T-cell (primary cell): Measurements from ENCODE around the gene WWC2. TPM values are rescaled to one million over a fixed set of nuclear protein-coding genes. Genes with fewer than 3 reads are reported as not detected.

Experiments used
- ATAC-seq, 4 experiments: fragments of 200-7000 bp in 3 of 4; fragments of 150-1000 bp in 1 of 4; cut with Tn5 transposase; replicated peaks in 1 of 4; 1 replicate in 3 of 4; 2 replicates in 1 of 4; pipeline ENCODE4 v1.10.0; 2021; ENCODE audit warnings: moderate library complexity in 3 of 4, mild to moderate bottlenecking in 2 of 4, moderate number of reproducible peaks in 1 of 4
- CTCF ChIA-PET, 2 donors: fragments of 300-600 bp; sonication (Branson Sonifier 250); formaldehyde crosslinking; loops; one replicate each; lab custom pipeline; 2022; ENCODE audit warnings: antibody characterized with exemption in 2 of 2; lab: Charles Lee
- POLR2A ChIA-PET, 2 donors: fragments of 300-600 bp; sonication (Branson Sonifier 250); formaldehyde crosslinking; loops; one replicate each; lab custom pipeline; 2022; ENCODE audit warnings: antibody characterized with exemption in 2 of 2; lab: Charles Lee
- DNase-seq, 35 experiments: peaks; one replicate each; pipeline versions ENCODE4 v3.0.0 to v3.0.0-alpha.2; 2013 to 2023
- H3K27ac ChIP-seq: one replicate; pipeline ENCODE4 v1.5.1; 2013; ENCODE audit warnings: low read length
- H3K27me3 ChIP-seq, 2 experiments: replicated peaks in 1 of 2; 1 replicate in 1 of 2; 2 replicates in 1 of 2; pipeline versions ENCODE4 v1.6.1 to v1.7.0; 2013; ENCODE audit warnings: low read length in 1 of 2, mixed read lengths in 1 of 2; ENCODE audit not compliant: control insufficient read depth in 2 of 2, insufficient read depth in 2 of 2; ENCODE audit errors: extremely low read depth in 1 of 2
- H3K36me3 ChIP-seq, 2 donors: 1 replicate in 1 of 2; 2 replicates in 1 of 2; pipeline versions ENCODE4 v1.6.1 to v1.7.0; 2013; ENCODE audit warnings: low read length in 1 of 2; ENCODE audit not compliant: control insufficient read depth in 2 of 2, insufficient read depth in 1 of 2; ENCODE audit errors: extremely low read depth in 1 of 2
- H3K4me1 ChIP-seq, 2 experiments: 1 replicate in 1 of 2; 2 replicates in 1 of 2; pipeline versions ENCODE4 v1.6.1 to v1.7.0; 2013; ENCODE audit warnings: low read length in 2 of 2, mixed read lengths in 1 of 2; ENCODE audit not compliant: insufficient read depth in 2 of 2, control insufficient read depth in 1 of 2; ENCODE audit errors: extremely low read depth in 1 of 2
- H3K4me3 ChIP-seq, 2 donors: 1 replicate in 1 of 2; 2 replicates in 1 of 2; pipeline versions ENCODE4 v1.5.1 to v1.7.0; 2013; ENCODE audit warnings: mild to moderate bottlenecking in 2 of 2, low read length in 1 of 2, moderate library complexity in 1 of 2; ENCODE audit not compliant: control insufficient read depth in 1 of 2; ENCODE audit errors: extremely low read depth in 1 of 2
- H3K9me3 ChIP-seq: 2 replicates; pipeline ENCODE4 v1.7.0; 2013
- H3K27ac Mint-ChIP-seq, 2 donors: one replicate each; pipeline ENCODE4 v1.8.0; 2020 to 2021; ENCODE audit warnings: mild to moderate bottlenecking in 2 of 2, mixed read lengths in 2 of 2
- H3K27me3 Mint-ChIP-seq, 2 donors: one replicate each; pipeline ENCODE4 v1.8.0; 2021 to 2022; ENCODE audit warnings: mixed read lengths in 2 of 2
- H3K36me3 Mint-ChIP-seq: one replicate; pipeline ENCODE4 v1.8.0; 2021; ENCODE audit warnings: mixed read lengths
- H3K4me1 Mint-ChIP-seq, 3 donors: one replicate each; pipeline ENCODE4 v1.8.0; 2020 to 2022; ENCODE audit warnings: mixed read lengths in 3 of 3, mild to moderate bottlenecking in 1 of 3
- H3K4me3 Mint-ChIP-seq, 3 donors: one replicate each; pipeline ENCODE4 v1.8.0; 2020 to 2022; ENCODE audit warnings: mild to moderate bottlenecking in 3 of 3, mixed read lengths in 3 of 3, moderate library complexity in 3 of 3
- H3K9me3 Mint-ChIP-seq, 3 donors: one replicate each; pipeline ENCODE4 v1.8.0; 2020 to 2022; ENCODE audit warnings: mixed read lengths in 3 of 3
- WGBS: methylation state at CpG from one replicate; pipeline ENCODE4 v1.1.5; 2013; ENCODE audit warnings: missing lambda C conversion rate; ENCODE audit not compliant: insufficient coverage; 5-methylcytosine and 5-hydroxymethylcytosine counted together
- total RNA-seq, 35 experiments: library from RNA in 6 of 35; stranded (reverse) in 6 of 35; fragments of 120-200 nt in 1 of 35; gene quantifications; one replicate each; pipeline versions ENCODE4 v1.2.1 to v1.2.4 and lab custom pipeline; 2013 to 2026

The WWC2 gene
- total RNA-seq, 5 donors from 2014 or later (not counting 1 experiment from before 2014, with no cell fraction given): 5.0 to 9.1 (median 7.3) TPM

DNA sequence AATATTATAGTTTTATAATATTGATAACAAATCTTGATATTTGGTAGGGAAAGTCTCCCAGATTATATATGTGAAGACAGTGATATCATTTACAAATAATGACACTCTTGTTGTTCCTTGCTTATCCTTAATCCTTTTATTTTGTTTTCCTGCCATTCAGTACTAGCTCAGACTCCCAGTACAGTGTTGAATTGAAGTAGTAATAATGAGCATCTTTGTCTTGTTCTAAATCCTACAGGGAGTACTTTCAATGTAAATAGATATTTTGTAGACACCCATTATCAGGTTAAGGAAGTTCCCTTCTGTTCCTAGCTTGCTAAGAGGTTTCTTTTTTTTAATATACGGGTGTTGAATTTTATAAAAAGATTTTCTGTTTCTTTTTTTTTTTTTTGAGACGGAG lies 33.0 kb downstream of the WWC2 start:
- H3K27me3 ChIP-seq: no peaks in the 10 kb centered on the region

DNA sequence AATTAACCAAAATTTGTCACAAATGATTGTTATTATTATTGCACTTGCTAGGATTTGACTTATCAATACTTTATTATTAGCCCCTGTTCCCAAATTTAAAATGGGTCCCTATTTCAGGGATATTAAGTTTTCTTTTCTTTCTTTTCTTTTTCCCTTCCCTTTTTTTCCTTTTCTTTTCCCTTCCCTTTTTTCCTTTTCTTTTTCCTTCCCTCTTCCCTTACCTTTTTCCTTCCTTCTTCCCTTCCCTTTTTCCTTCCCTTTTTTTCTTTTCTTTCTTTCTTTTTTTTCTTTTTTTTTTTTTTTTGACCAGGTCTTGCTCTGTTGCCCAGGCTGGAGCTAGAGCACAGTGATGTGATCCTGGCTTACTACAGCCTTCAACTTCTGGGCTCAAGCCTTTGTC lies 33.8 kb downstream of the WWC2 start:
- DNase-seq (no peak), ATAC-seq (no peak)
- H3K27me3 Mint-ChIP-seq: peaks cover 0 to 2% of the 10 kb centered on the region in 2 donors
- H3K27ac Mint-ChIP-seq: no peak overlapping the region
- Histone ChIP-seq H3K36me3 (no peaks in the 10 kb centered on the region), H3K9me3 (no peaks in the 10 kb centered on the region), H3K4me1 (no peaks in the 10 kb centered on the region), H3K27ac (no peak overlapping the region), H3K27me3 (no peaks in the 10 kb centered on the region), H3K4me3 (no peak overlapping the region)
- H3K4me3 Mint-ChIP-seq: no peak overlapping the region
- H3K4me1 Mint-ChIP-seq: peaks cover 0 to 12% (median 0%) of the 10 kb centered on the region in 3 donors
- CTCF ChIA-PET: no interaction called here
- H3K36me3 Mint-ChIP-seq: no peaks in the 10 kb centered on the region
- POLR2A ChIA-PET: no interaction called here
- no peaks in the 10 kb centered on the region for H3K9me3 Mint-ChIP-seq

More for the DNA sequence above, 33.0 kb downstream of the WWC2 start:
- H3K4me3 ChIP-seq: no peak overlapping the region
- no peaks in the 10 kb centered on the region for H3K4me1 ChIP-seq
- no peak overlapping the region for H3K27ac ChIP-seq
- no CpG with 5 or more reads among the region's 2 CpGs for WGBS
- DNase-seq (no peak), ATAC-seq (no peak)
- Mint-ChIP-seq H3K27ac (no peak overlapping the region), H3K36me3 (no peaks in the 10 kb centered on the region), H3K4me1 (peaks cover 0 to 12% (median 0%) of the 10 kb centered on the region in 3 donors), H3K27me3 (peaks cover 0 to 2% of the 10 kb centered on the region in 2 donors), H3K9me3 (no peaks in the 10 kb centered on the region), H3K4me3 (no peak overlapping the region)
- no peaks in the 10 kb centered on the region for H3K9me3 ChIP-seq
- no peaks in the 10 kb centered on the region for H3K36me3 ChIP-seq
- POLR2A ChIA-PET: no interaction called here
- CTCF ChIA-PET: no interaction called here

DNA sequence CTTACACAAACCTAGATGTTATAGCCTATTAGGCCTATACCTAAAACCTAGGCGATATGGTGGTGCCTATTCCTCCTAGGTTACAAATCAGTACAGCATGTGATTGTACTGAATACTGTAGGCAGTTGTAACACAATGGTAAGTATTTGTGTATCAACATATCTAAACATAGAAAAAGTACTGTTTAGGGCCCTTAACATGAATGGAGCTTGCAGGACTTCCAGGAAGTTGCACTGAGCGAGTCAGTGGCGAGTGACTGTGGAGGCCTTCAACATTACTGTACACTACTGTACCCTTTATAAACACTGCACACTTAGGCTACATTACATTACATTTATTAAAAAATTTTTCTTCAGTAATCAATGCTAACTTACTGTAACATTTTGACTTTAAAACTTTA lies 37.8 kb downstream of the WWC2 start:
- POLR2A ChIA-PET: no interaction called here
- no peak for DNase-seq
- no peak overlapping the region for H3K4me3 Mint-ChIP-seq
- WGBS: no CpG with 5 or more reads among the region's 3 CpGs
- H3K36me3 Mint-ChIP-seq: peaks cover 3% of the 10 kb centered on the region
- Histone ChIP-seq H3K27me3 (no peaks in the 10 kb centered on the region), H3K36me3 (no peaks in the 10 kb centered on the region), H3K4me1 (no peaks in the 10 kb centered on the region), H3K9me3 (no peaks in the 10 kb centered on the region), H3K4me3 (no peak overlapping the region), H3K27ac (no peak overlapping the region)
- no peak overlapping the region for H3K27ac Mint-ChIP-seq
- peaks cover 0 to 2% of the 10 kb centered on the region in 2 donors for H3K27me3 Mint-ChIP-seq
- peaks cover 0 to 1% (median 1%) of the 10 kb centered on the region in 3 donors for H3K4me1 Mint-ChIP-seq
- no peaks in the 10 kb centered on the region for H3K9me3 Mint-ChIP-seq
- CTCF ChIA-PET: no interaction called here
- no peak for ATAC-seq

DNA sequence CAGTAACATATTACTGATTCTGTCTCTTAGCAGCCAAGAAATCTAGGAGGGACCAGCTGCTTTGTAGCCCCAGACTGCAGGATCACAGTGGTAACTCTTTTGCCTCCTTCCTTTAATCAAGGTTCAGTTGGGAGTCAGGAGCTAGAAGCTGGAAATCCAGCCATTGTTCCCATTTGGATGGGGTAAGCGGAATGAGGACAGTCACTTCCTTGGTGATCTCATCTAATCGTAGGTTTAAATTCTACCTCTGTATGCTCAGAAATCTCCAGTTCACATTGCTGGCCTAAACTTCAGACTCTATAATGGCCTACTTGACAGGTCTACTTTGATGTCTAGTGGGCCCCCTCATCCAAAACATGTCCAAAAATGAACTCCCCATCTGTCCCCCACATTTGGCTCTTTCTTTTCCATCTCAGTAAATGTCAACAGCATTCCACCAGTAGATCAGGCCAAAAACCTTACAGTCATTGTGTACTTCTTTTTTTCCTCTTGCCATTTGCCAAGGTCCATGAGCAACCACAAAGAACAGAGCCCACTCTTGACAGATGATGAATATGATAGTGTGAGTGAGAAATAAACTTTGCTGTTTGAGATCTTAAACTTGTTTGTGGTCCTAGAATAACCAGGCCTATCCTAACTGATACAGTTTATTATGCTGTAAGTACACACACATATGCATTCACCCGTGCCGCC lies 40.1 kb downstream of the WWC2 start:
- Mint-ChIP-seq H3K4me1 (peaks cover 5 to 9% (median 8%) of the 10 kb centered on the region in 3 donors), H3K36me3 (peaks cover 3% of the 10 kb centered on the region), H3K27me3 (peaks cover 0 to 2% of the 10 kb centered on the region in 2 donors), H3K9me3 (no peaks in the 10 kb centered on the region), H3K27ac (no peak overlapping the region), H3K4me3 (no peak overlapping the region)
- Histone ChIP-seq H3K27me3 (no peaks in the 10 kb centered on the region), H3K4me1 (no peaks in the 10 kb centered on the region), H3K4me3 (no peak overlapping the region), H3K36me3 (no peaks in the 10 kb centered on the region), H3K27ac (no peak overlapping the region), H3K9me3 (no peaks in the 10 kb centered on the region)
- POLR2A ChIA-PET: no interaction called here
- ATAC-seq (no peak), DNase-seq (no peak)
- 88% methylated on average over 2 of the region's 4 CpGs for WGBS
- CTCF ChIA-PET: no interaction called here

DNA sequence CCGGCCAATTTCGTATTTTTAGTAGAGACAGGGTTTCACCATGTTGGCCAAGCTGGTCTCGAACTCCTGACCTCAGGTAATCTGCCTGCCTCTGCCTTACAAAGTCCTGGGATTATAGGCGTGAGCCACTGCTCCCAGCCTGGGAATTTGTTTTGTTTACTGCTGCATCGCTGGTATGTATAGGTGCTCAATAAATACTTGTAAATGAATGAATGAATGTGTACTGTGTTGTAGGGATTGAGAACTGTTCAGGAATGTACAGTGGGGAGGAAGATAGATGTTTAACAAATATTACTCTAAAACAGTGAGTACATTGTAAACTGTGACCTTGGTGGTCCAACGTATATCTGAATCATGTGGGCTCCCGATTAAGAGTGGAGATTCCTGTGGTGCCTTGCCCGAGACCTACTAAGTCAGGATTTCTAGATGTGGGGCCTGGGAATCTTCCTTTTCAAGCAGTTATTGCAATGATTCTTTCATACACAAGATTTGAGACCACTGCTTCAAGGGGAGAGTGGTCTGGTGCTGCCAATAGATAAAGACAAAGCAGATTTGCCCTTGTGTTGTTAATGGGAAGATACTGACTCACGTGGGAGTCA lies 41.0 kb downstream of the WWC2 start:
- Histone ChIP-seq H3K36me3 (no peaks in the 10 kb centered on the region), H3K4me3 (no peak overlapping the region), H3K9me3 (no peaks in the 10 kb centered on the region), H3K4me1 (no peaks in the 10 kb centered on the region), H3K27me3 (no peaks in the 10 kb centered on the region), H3K27ac (no peak overlapping the region)
- peaks cover 0 to 1% of the 10 kb centered on the region in 2 donors for H3K27me3 Mint-ChIP-seq
- POLR2A ChIA-PET: no interaction called here
- no peak for DNase-seq
- CTCF ChIA-PET: no interaction called here
- no peak overlapping the region for H3K4me3 Mint-ChIP-seq
- H3K27ac Mint-ChIP-seq: no peak overlapping the region
- no peaks in the 10 kb centered on the region for H3K9me3 Mint-ChIP-seq
- no peak for ATAC-seq
- WGBS: 81% methylated on average over 4 of the region's 9 CpGs
- peaks cover 3% of the 10 kb centered on the region for H3K36me3 Mint-ChIP-seq
- peaks cover 5 to 9% (median 8%) of the 10 kb centered on the region in 3 donors for H3K4me1 Mint-ChIP-seq

DNA sequence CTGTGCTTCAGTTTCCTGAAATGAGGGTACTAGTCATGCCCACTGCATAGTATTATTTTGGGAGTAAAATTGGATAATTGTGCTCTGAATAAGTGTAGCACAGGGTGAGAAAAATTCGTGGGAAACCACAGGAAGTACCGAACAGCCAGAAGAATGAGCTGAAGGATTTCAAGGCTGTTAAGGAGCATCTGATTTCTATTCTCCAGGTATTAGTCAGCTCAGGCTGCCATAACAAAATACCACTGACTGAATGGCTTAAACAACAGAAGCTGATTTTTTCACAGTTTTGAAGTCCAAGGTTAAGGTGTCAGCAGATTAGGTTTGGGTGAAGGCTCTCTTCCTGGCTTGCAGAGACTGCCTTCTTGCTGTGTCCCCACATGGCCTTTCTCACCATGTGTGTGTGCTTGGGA lies 41.9 kb downstream of the WWC2 start:
- peaks cover 3% of the 10 kb centered on the region for H3K36me3 Mint-ChIP-seq
- CTCF ChIA-PET: no interaction called here
- Histone ChIP-seq H3K4me1 (no peaks in the 10 kb centered on the region), H3K27me3 (no peaks in the 10 kb centered on the region), H3K27ac (no peak overlapping the region), H3K9me3 (no peaks in the 10 kb centered on the region), H3K36me3 (no peaks in the 10 kb centered on the region), H3K4me3 (no peak overlapping the region)
- WGBS: 28% methylated on average over 2 of the region's 2 CpGs
- ATAC-seq: no peak
- no peak overlapping the region for H3K27ac Mint-ChIP-seq
- no peaks in the 10 kb centered on the region for H3K27me3 Mint-ChIP-seq
- POLR2A ChIA-PET: no interaction called here
- H3K4me1 Mint-ChIP-seq: peaks cover 7 to 9% (median 8%) of the 10 kb centered on the region in 3 donors
- no peak overlapping the region for H3K4me3 Mint-ChIP-seq
- H3K9me3 Mint-ChIP-seq: no peaks in the 10 kb centered on the region
- no peak for DNase-seq
